Effector memory CD8-positive, alpha-beta T cell (primary cell): ENCODE data around the gene SIGMAR1.
A peak's percentile ranks its signal among the peaks of the same experiment; 100 is the strongest.

Experiments
- ATAC-seq: fragments of 150-1000 bp; cut with Tn5 transposase; replicated peaks from 2 replicates; pipeline ENCODE4 v1.10.0; 2021; ENCODE audit warnings: mild to moderate bottlenecking, moderate library complexity
- DNase-seq, 3 experiments: peaks; one replicate each; pipeline ENCODE4 v3.0.0; 2021
- H3K27ac Mint-ChIP-seq, 2 donors: one replicate each; pipeline ENCODE4 v1.8.0; 2022; ENCODE audit warnings: mild to moderate bottlenecking in 2 of 2, mixed read lengths in 2 of 2, moderate library complexity in 2 of 2
- H3K27me3 Mint-ChIP-seq, 2 donors: one replicate each; pipeline ENCODE4 v1.8.0; 2022; ENCODE audit warnings: mixed read lengths in 2 of 2
- H3K36me3 Mint-ChIP-seq: one replicate; pipeline ENCODE4 v1.8.0; 2022; ENCODE audit warnings: mild to moderate bottlenecking, moderate library complexity, mixed read lengths; ENCODE audit not compliant: insufficient read depth
- H3K4me1 Mint-ChIP-seq, 2 donors: one replicate each; pipeline ENCODE4 v1.8.0; 2022; ENCODE audit warnings: low read depth in 2 of 2, mixed read lengths in 2 of 2
- H3K4me3 Mint-ChIP-seq, 2 donors: one replicate each; pipeline ENCODE4 v1.8.0; 2022; ENCODE audit warnings: mild to moderate bottlenecking in 2 of 2, mixed read lengths in 2 of 2, moderate library complexity in 2 of 2
- H3K9me3 Mint-ChIP-seq, 2 donors: one replicate each; pipeline ENCODE4 v1.8.0; 2022; ENCODE audit warnings: mixed read lengths in 2 of 2

The SIGMAR1 gene

DNA sequence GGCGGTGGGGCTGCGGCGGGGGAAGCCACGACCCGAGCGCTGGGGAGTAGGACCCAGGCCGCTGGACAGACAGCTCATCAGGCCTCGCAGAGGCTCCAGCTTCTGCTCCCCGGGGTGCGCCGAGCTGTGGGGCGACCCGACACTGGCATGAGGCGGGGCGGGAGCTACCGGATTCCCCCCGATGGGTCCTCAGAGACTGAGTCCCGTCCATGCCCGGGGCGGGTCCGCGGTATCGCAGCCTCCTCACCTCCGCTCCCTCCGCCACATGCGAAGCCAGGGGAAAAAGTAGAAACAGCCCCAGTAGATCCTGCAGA, 27.4 kb upstream of the SIGMAR1 start:
- ATAC-seq: peak; percentile 11
- Mint-ChIP-seq H3K4me3 (peak overlapping the region; percentile 79 to 86), H3K9me3 (peaks cover 0 to 3% of the 10 kb centered on the region in 2 donors), H3K27ac (peak overlapping the region; percentile 93 to 96), H3K27me3 (no peaks in the 10 kb centered on the region), H3K4me1 (peaks cover 34 to 37% of the 10 kb centered on the region in 2 donors), H3K36me3 (peaks cover 9% of the 10 kb centered on the region)
- DNase-seq: no peak

GRCh38 chr9:34664281-34665066, 26.9 kb upstream of the SIGMAR1 start:
- DNase-seq (peak; percentile 73 to 80 (median 75)), ATAC-seq (peak; percentile 46)
- peaks cover 9% of the 10 kb centered on the region for H3K36me3 Mint-ChIP-seq
- H3K27me3 Mint-ChIP-seq: no peaks in the 10 kb centered on the region
- peaks cover 34 to 37% of the 10 kb centered on the region in 2 donors for H3K4me1 Mint-ChIP-seq
- H3K27ac Mint-ChIP-seq: peak overlapping the region; percentile 71 to 96
- peaks cover 0 to 3% of the 10 kb centered on the region in 2 donors for H3K9me3 Mint-ChIP-seq
- H3K4me3 Mint-ChIP-seq: peak overlapping the region; percentile 79 to 86

DNA sequence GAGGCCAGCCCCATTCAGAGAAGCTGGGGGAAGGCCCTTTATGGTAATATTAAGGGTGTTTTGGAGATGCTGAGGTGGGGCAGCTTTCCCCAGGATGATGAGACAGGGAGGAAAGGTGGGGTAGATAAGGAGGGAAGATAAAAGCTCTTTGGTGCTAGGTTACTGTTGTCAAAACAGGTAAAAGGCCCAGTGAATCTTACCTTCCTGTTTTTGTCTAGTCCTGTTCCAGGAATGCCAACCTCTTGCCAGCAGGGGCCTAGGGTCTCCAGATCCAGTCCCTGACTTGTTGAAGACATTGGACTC, 25.7 kb upstream of the SIGMAR1 start:
- Mint-ChIP-seq H3K4me3 (peak overlapping the region; percentile 23 to 86), H3K27ac (peak overlapping the region; percentile 71 to 96), H3K9me3 (no peaks in the 10 kb centered on the region), H3K36me3 (peaks cover 9% of the 10 kb centered on the region), H3K27me3 (no peaks in the 10 kb centered on the region), H3K4me1 (peaks cover 34 to 37% of the 10 kb centered on the region in 2 donors)
- no peak for ATAC-seq
- no peak for DNase-seq

DNA sequence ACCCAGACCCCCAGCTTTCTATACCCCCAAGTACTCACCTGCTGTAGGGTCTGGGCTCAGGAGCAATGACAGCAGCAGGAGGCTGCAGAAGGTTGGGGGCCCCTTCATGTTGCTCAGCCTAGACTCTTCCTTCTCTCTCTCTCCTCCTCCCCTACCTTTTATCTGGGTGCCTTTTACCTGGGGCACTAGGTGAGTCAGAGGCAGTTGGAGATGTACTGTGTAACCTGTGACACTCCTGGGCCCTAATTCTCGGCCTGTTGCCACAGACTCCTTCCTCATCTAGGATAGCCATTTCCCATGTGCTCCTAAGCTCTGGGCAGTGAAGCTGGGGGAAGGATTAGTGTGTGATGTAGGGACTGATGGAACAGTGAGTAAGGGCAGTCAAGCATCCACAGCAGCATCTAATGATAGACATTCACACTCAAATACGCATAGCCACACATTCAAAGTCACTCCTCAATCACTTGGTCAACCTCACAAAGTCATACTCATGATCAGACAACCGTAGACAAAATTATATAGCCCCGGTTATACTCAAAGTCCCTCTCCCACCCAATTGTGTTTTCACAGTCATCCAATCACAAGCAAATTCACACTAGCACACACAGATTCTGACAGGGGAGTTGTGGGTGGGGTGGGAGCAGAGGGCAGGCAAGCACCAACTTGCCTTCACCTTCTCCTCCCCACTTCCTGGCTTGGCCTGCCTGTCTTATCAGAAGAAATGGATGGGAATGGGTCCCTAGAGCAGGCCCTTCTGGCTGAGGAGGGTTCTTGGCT, 25.1 kb upstream of the SIGMAR1 start, which contains the start of gene CCL27:
Gene CCL27 (minus strand): TSS at position 132 of the 777 bp plus-strand sequence. CDS start 24 bp downstream, at position 108.
- DNase-seq (no peak), ATAC-seq (no peak)
- Mint-ChIP-seq H3K36me3 (peaks cover 9% of the 10 kb centered on the region), H3K4me1 (peaks cover 34 to 35% of the 10 kb centered on the region in 2 donors), H3K9me3 (no peaks in the 10 kb centered on the region), H3K27me3 (no peaks in the 10 kb centered on the region), H3K27ac (peak within 1 kb of the TSS; percentile 71 to 96), H3K4me3 (peak within 1 kb of the TSS; percentile 23 to 86)

DNA sequence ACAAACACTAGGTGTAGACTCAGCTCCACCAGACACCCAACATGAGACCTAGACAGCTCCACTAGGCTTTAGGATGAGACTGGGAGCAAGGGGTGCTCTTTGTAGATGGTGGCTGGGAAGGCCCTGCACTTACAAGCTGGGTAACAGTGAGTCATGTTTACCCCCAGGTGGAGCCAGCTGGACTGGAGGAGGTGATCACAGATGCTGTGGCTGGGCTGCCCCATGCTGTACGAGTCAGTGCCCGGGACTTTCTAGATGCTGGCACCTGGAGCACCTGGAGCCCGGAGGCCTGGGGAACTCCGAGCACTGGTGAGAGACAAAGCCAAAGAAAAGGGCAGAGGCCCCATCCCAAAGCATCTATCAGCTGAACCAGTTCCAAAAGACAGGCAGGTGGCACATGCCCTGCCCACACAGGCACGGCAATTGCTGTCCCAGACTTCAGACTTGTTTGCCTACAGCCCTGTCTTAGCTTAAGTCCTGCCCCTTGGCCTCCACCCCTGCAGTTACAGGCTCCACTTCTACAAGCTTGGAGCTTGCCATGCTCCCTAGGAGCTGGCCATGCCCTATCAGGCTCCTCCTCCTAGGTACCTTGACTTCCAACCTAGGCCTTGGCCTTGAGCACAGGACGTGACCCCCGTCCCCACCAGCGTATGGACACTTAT, 22.1 kb upstream of the SIGMAR1 start:
- H3K27ac Mint-ChIP-seq: no peak overlapping the region

DNA sequence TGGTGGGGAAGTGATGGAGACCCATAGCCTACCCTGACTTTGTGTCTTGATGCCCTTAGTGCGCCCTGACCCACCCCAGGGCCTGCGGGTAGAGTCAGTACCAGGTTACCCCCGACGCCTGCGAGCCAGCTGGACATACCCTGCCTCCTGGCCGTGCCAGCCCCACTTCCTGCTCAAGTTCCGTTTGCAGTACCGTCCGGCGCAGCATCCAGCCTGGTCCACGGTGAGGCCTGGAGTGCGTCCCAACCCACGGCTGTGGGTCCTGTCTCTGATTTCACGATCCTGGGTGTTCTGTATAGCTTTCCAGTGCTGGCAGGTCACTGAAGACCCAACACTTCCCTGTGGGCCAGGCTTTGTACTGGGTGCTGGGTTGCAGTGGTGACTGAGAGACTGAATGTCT, 20.9 kb upstream of the SIGMAR1 start:
- Mint-ChIP-seq H3K4me3 (no peak overlapping the region), H3K4me1 (peaks cover 15 to 16% of the 10 kb centered on the region in 2 donors)

More for the DNA sequence above, 22.1 kb upstream of the SIGMAR1 start:
- Mint-ChIP-seq H3K4me3 (no peak overlapping the region), H3K4me1 (peaks cover 22 to 26% of the 10 kb centered on the region in 2 donors), H3K36me3 (no peaks in the 10 kb centered on the region), H3K27me3 (no peaks in the 10 kb centered on the region), H3K9me3 (no peaks in the 10 kb centered on the region)
- no peak for DNase-seq
- ATAC-seq: no peak

DNA sequence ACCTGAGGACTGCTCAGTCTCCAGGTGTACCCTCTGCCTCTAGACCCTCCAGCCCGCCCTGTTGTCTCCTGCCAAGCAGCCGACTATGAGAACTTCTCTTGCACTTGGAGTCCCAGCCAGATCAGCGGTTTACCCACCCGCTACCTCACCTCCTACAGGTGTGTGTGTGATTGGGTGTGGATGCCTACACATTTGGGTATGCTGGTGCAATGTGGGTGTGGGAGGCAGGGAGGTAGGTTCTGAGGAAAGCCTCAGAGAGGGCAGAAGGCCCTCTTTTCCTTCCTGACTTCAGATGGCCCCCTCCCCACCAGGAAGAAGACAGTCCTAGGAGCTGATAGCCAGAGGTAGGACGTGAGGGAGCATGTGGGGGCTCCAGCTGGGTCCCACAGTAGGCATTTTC, 19.4 kb upstream of the SIGMAR1 start:
- DNase-seq (no peak), ATAC-seq (no peak)
- Mint-ChIP-seq H3K36me3 (no peaks in the 10 kb centered on the region), H3K4me1 (peaks cover 16 to 18% of the 10 kb centered on the region in 2 donors), H3K9me3 (no peaks in the 10 kb centered on the region), H3K27ac (no peak overlapping the region), H3K27me3 (no peaks in the 10 kb centered on the region), H3K4me3 (no peak overlapping the region)

More for the DNA sequence above, 20.9 kb upstream of the SIGMAR1 start:
- Mint-ChIP-seq H3K27ac (no peak overlapping the region), H3K9me3 (no peaks in the 10 kb centered on the region), H3K27me3 (no peaks in the 10 kb centered on the region), H3K36me3 (no peaks in the 10 kb centered on the region)
- ATAC-seq: no peak
- DNase-seq: no peak

DNA sequence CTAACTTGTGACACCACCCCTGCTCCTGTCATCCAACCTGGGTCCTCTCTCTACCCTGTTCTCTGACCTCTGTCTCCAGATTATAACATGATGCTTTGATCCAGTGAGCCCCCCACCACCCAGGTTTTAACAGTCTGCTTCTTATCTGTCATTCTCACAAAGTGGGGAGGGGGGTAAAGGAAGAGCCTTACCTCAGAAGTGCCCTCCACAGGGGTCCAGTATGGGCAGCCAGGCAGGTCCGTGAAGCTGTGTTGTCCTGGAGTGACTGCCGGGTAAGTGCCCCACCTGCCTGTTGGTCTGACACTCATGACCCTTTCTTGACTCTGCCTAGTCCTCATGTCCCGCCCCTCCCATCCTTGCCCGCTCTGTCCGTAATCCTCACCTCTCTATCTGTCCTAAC, 17.8 kb upstream of the SIGMAR1 start:
- ATAC-seq (no peak), DNase-seq (no peak)
- Mint-ChIP-seq H3K4me3 (no peak overlapping the region), H3K27me3 (no peaks in the 10 kb centered on the region), H3K9me3 (no peaks in the 10 kb centered on the region), H3K4me1 (peaks cover 15 to 18% of the 10 kb centered on the region in 2 donors), H3K27ac (no peak overlapping the region), H3K36me3 (peaks cover 6% of the 10 kb centered on the region)

DNA sequence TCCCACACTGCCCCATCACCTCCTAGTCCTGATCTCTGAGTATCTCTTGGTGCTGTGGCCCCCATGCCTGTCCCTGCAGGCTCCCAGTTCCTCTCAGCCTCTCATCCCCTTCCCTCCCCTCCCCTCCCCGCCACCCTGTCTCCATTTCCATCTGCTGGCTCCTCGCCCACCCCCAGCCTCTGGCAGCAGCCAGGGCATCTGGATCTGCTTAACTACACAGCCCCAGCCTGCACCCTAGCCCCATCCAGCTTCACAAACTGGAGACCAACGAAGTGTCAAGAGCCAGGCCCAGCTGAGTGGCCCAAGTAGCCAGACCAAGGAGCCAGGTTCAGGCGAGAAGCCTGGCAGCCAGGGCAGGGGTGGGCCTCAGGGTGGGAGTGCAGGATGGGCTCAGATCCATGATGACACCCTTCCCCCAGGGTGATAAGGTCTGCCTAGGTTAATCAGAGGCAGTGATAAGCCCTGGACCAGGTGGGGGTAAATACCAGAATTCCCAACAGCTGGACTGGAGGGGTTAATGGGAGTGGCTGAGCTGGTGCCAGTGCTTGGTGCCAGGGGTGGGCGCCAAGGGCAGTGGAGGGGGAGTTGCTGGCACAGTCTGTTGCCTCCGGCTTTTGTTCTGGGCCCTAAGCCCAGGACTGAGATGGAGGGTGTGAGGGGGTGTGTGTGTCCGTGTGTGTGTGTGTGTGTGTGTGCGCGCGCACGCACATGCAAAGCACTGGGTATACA, 16.9 kb upstream of the SIGMAR1 start:
- Mint-ChIP-seq H3K4me1 (peaks cover 15 to 21% of the 10 kb centered on the region in 2 donors), H3K4me3 (no peak overlapping the region), H3K27me3 (no peaks in the 10 kb centered on the region), H3K27ac (peak overlapping the region in 1 of 2 donors; percentile 5), H3K9me3 (no peaks in the 10 kb centered on the region), H3K36me3 (peaks cover 15% of the 10 kb centered on the region)
- DNase-seq: no peak
- ATAC-seq: no peak

- no peaks in the 10 kb centered on the region for H3K27me3 Mint-ChIP-seq
- peaks cover 26% of the 10 kb centered on the region for H3K36me3 Mint-ChIP-seq
- H3K27ac Mint-ChIP-seq: peak overlapping the region; percentile 5 to 26
These were observed 15.8 kb upstream of the SIGMAR1 start for GRCh38 chr9:34653151-34654072.

GRCh38 chr9:34652602-34653000, 15.0 kb upstream of the SIGMAR1 start:
- Mint-ChIP-seq H3K4me1 (peaks cover 31 to 36% of the 10 kb centered on the region in 2 donors), H3K27me3 (no peaks in the 10 kb centered on the region), H3K9me3 (no peaks in the 10 kb centered on the region), H3K27ac (peak overlapping the region in 1 of 2 donors; percentile 26), H3K36me3 (peaks cover 31% of the 10 kb centered on the region), H3K4me3 (peak overlapping the region in 1 of 2 donors; percentile 0)
- DNase-seq: no peak
- ATAC-seq: no peak

More at GRCh38 chr9:34653151-34654072, 15.8 kb upstream of the SIGMAR1 start:
- no peak for ATAC-seq
- no peak for DNase-seq
- H3K9me3 Mint-ChIP-seq: no peaks in the 10 kb centered on the region
- H3K4me3 Mint-ChIP-seq: no peak overlapping the region
- H3K4me1 Mint-ChIP-seq: peaks cover 23 to 28% of the 10 kb centered on the region in 2 donors

DNA sequence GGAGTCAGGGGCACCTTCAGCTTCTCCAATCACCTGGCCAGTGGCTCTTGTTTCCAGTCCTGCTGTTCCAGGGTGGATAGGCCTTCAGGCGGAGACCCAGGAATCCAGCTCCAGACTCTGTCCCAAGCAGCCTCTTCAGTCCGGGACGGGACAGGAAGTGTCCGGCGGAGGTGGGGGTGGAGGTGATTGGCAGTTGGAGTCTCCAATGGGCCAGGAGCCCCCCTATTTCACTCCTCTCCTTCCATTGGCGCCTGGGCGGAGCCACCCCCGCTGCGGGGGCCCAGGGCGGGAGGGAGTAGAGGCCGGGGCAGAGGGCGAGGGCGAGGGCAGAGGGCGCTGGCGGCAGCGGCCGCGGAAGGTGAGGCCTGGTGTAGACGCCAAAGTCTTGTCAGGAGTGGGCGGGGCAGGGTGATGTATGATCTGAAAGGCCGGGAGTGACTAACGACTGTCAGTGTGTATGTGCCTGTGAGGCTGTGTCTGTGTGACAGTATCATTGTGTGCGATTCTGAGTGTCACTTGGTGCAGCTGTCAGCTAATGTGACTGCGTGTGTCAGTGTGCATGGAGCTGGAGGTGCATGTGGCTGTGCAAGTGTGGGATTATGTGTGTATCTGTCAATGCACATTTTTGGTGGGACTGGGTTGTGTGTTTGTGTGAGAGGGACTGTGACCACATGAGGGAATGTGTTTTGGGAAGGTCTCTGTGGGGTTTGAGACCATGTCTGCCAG, 14.5 kb upstream of the SIGMAR1 start, which contains the start of gene IL11RA:
Gene IL11RA (plus strand): TSS at position 310 of the 726 bp plus-strand sequence. CDS start 3,033 bp downstream, outside the sequence.
- no peaks in the 10 kb centered on the region for H3K9me3 Mint-ChIP-seq
- peaks cover 32% of the 10 kb centered on the region for H3K36me3 Mint-ChIP-seq
- H3K27ac Mint-ChIP-seq: peak within 1 kb of the TSS; percentile 5 to 26
- H3K27me3 Mint-ChIP-seq: no peaks in the 10 kb centered on the region
- peaks cover 37 to 42% of the 10 kb centered on the region in 2 donors for H3K4me1 Mint-ChIP-seq
- peak within 1 kb of the TSS in 1 of 2 donors; percentile 0 for H3K4me3 Mint-ChIP-seq
- DNase-seq (no peak), ATAC-seq (peak; percentile 29)
